Kidney (tissue), 14 donors: ENCODE results near the gene TJAP1. TPM values are rescaled to one million over a fixed set of nuclear protein-coding genes. Genes with fewer than 3 reads are reported as not detected.
A peak's percentile ranks its signal among the peaks of the same experiment; 100 is the strongest.

Source experiments
- DNase-seq, 5 donors: peaks; one replicate each; pipeline ENCODE4 v3.0.0-alpha.2; 2013 to 2020
- FAIRE-seq: peaks from 2 replicates; lab custom pipeline; 2012; peaks lifted over from hg19 to GRCh38; lab: Jason Lieb, UNC
- H3K27ac ChIP-seq, 2 donors: one replicate each; pipeline ENCODE4 v1.7.0; 2013; ENCODE audit warnings: low read depth in 2 of 2, low read length in 2 of 2, inconsistent platforms in 1 of 2
- H3K27me3 ChIP-seq: one replicate; pipeline ENCODE4 v1.7.1; 2013; ENCODE audit warnings: low read length, inconsistent platforms; ENCODE audit not compliant: control insufficient read depth, insufficient read depth
- H3K36me3 ChIP-seq, 3 donors: one replicate each; pipeline versions ENCODE4 v1.7.0 to v1.7.1; 2013; ENCODE audit warnings: low read length in 3 of 3, control low read depth in 1 of 3, inconsistent platforms in 1 of 3; ENCODE audit not compliant: insufficient read depth in 3 of 3, control insufficient read depth in 2 of 3
- H3K4me1 ChIP-seq, 3 donors: one replicate each; pipeline versions ENCODE4 v1.7.0 to v1.7.1; 2013; ENCODE audit warnings: low read length in 3 of 3, inconsistent platforms in 1 of 3, low read depth in 1 of 3; ENCODE audit not compliant: control insufficient read depth in 2 of 3, insufficient read depth in 2 of 3
- H3K4me3 ChIP-seq, 3 donors: one replicate each; pipeline versions ENCODE4 v1.7.0 to v1.8.1; 2013; ENCODE audit warnings: low read length in 3 of 3, control low read depth in 1 of 3, inconsistent platforms in 1 of 3
- H3K9ac ChIP-seq, 3 donors: one replicate each; pipeline versions ENCODE4 v1.7.0 to v1.7.1; 2013; ENCODE audit warnings: low read length in 3 of 3, control low read depth in 1 of 3, inconsistent platforms in 1 of 3
- H3K9me3 ChIP-seq, 3 donors: one replicate each; pipeline versions ENCODE4 v1.7.0 to v1.7.1; 2013; ENCODE audit warnings: low read length in 3 of 3, control low read depth in 1 of 3, inconsistent platforms in 1 of 3; ENCODE audit not compliant: control insufficient read depth in 2 of 3, insufficient read depth in 1 of 3
- CTCF ChIP-seq: IDR thresholded peaks from 3 replicates; pipeline ENCODE4 v1.5.1; 2012; ENCODE audit warnings: mild to moderate bottlenecking, moderate library complexity, borderline replicate concordance; ENCODE audit not compliant: insufficient read depth; ENCODE audit errors: extremely low read depth
- intact Hi-C: fragments of 100-400 bp; cut with DNase I; formaldehyde crosslinking; loops from one replicate; pipeline ENCODE4 v1.11.1; 2022
- polyA plus RNA-seq: library from polyadenylated mRNA; stranded (reverse); fragments of 350-450 nt; fragmentation: Illumina TruSeq; extraction: RNeasy Lipid Tissue Mini Kit (QIAGEN cat#74804); gene quantifications from one replicate; pipeline ENCODE4 v1.2.3, GENCODE V29; 2014; ENCODE audit warnings: low read depth, low replicate concordance; ENCODE audit not compliant: insufficient read depth
- total RNA-seq: library from RNA; stranded (reverse); fragmentation: NEBNext Ultra II Directional; extraction: Animal tissue kit (Norgen Biotek cat#: 25700); gene quantifications from one replicate; pipeline ENCODE4 v1.2.1, GENCODE V29; 2021
- donor health status: control.
- donor health status: control.
- donor health status: control.
- donor health status: control.
- donor health status: control.
- donor health status: DM: yes; HTN: yes; CAD: no.
- donor health status: Normal renal cell carcinoma (clear cell type).

TJAP1 gene
- total and polyA plus RNA-seq, 2 donors from 2014 or later: 13.6 to 38.5 TPM

- intact Hi-C loops: no loop called here
- no peak for TF ChIP-seq CTCF
- Histone ChIP-seq H3K4me1 (peaks cover 13 to 17% (median 15%) of the 10 kb centered on the region in 3 donors), H3K9me3 (no peaks in the 10 kb centered on the region), H3K27ac (no peak overlapping the region), H3K36me3 (peaks cover 12 to 42% (median 34%) of the 10 kb centered on the region in 3 donors), H3K9ac (peak overlapping the region; percentile 89 to 99 (median 92)), H3K4me3 (peak overlapping the region; percentile 93 to 98 (median 97)), H3K27me3 (no peaks in the 10 kb centered on the region)
- DNase-seq (no peak), FAIRE-seq (no peak)
Measured at GRCh38 chr6:43515808-43516207, 38.4 kb downstream of the TJAP1 start.

GRCh38 chr6:43516367-43516696, 39.0 kb downstream of the TJAP1 start:
- H3K27ac ChIP-seq: peak overlapping the region; percentile 76 to 88
- TF ChIP-seq CTCF: no peak
- H3K4me1 ChIP-seq: peaks cover 13 to 16% (median 15%) of the 10 kb centered on the region in 3 donors
- DNase-seq: no peak
- peak overlapping the region; percentile 89 to 99 (median 92) for H3K9ac ChIP-seq
- H3K27me3 ChIP-seq: no peaks in the 10 kb centered on the region
- H3K36me3 ChIP-seq: peaks cover 11 to 46% (median 39%) of the 10 kb centered on the region in 3 donors
- intact Hi-C loops: no loop called here
- no peaks in the 10 kb centered on the region for H3K9me3 ChIP-seq
- H3K4me3 ChIP-seq: peak overlapping the region; percentile 93 to 98 (median 97)
- FAIRE-seq: no peak

- H3K36me3 ChIP-seq: peaks cover 10 to 46% (median 41%) of the 10 kb centered on the region in 3 donors
Measured at GRCh38 chr6:43516697-43517504, 39.5 kb downstream of the TJAP1 start, which contains the start of the genes POLR1C and YIPF3. POLR1C (plus strand) TSS chr6:43517089; CDS start chr6:43517110, 21 bp downstream. YIPF3 (minus strand) TSS chr6:43516926; CDS start chr6:43516807, 119 bp downstream.

More at GRCh38 chr6:43516697-43517504, 39.5 kb downstream of the TJAP1 start, which contains the start of the genes POLR1C and YIPF3:
- FAIRE-seq: peak; percentile 77
- peak within 1 kb of the TSS; percentile 92 to 99 (median 95) for H3K9ac ChIP-seq
- DNase-seq: peak; percentile 98 to 99 (median 98)
- peak within 1 kb of the TSS; percentile 76 to 88 for H3K27ac ChIP-seq
- peak within 1 kb of the TSS; percentile 93 to 98 (median 97) for H3K4me3 ChIP-seq
- intact Hi-C loops: no loop called here
- no peaks in the 10 kb centered on the region for H3K27me3 ChIP-seq
- TF ChIP-seq CTCF: no peak
- no peaks in the 10 kb centered on the region for H3K9me3 ChIP-seq
- peaks cover 13 to 16% (median 15%) of the 10 kb centered on the region in 3 donors for H3K4me1 ChIP-seq
